HG03095 (cell line): Measurements from ENCODE around the gene TCL1B.
A peak's percentile ranks its signal among the peaks of the same experiment; 100 is the strongest.

Experiments
- ATAC-seq: cut with Tn5 transposase; IDR thresholded peaks from one replicate; pipeline ENCODE4 v1.9.1; 2021; ENCODE audit warnings: moderate library complexity; ENCODE audit not compliant: unreplicated experiment

The TCL1B gene

DNA sequence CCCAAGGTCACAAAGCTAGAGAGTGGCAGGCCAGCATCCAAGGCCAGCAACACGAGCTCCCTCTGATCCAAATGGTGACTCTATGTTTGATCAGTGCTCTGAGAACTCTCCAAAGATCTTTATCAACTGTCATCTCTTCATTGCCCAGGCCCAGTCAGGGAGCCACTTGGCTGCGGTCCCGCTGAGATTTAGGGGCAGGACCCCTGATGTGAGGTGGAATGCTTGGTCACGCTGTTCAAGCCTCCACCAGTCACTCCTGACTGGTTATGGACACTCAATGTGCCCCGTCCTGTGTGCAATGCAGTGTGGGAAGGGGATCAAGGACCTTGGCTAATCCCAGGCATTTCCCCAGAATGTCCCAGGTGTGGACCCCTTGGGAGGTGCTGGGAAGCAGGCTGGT is 19.8 kb upstream of the TCL1B start:
- ATAC-seq = no peak

- ATAC-seq = no peak
These were observed 19.0 kb upstream of the TCL1B start for GRCh38 chr14:95667249-95667693.

DNA sequence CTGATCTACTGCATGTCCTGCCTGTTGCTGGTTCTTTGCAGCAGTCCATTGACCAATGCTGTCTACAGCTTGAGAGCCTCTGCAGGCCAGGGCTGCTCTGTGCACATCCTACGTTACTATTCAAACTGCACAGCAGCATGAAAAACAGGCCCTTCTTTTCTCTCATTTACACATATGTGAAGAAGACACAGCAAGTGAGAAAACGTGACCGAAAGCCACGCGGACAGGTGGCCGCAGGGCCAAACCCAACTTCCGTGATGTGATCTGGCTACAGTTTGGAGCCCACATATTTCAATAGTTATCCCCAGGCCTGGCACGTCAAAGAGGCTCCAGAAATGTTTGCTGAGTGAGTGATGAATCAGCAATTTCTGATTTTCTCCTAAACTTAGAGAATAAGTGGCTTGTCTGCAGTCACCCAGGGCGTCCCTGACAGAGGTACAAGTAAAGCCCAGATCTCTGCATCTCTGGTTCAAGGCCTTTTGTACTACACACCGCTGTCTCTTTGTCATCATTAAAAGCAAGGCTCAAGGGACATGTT is 17.9 kb upstream of the TCL1B start:
- no peak for ATAC-seq

GRCh38 chr14:95674613-95675012 is 11.6 kb upstream of the TCL1B start:
- ATAC-seq = no peak

DNA sequence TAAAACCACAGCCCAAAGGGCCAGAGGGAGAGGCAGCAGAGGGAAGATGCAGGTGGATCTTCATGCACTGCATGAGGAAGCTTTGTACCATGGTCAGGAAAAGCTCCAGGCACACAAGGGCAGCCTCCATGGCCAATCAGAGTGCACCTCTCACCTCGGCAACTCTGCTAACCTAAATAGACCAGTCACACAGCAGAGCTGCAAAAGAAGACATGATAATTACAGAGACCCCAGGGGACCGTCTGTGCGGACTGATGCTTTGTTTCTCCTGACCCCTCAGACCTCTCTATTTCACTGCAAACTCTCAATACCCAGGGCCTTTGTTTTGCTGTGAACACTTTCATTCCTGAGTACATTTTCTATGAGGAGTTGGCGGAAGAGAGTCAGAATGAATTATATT is 10.7 kb upstream of the TCL1B start:
- ATAC-seq = no peak

DNA sequence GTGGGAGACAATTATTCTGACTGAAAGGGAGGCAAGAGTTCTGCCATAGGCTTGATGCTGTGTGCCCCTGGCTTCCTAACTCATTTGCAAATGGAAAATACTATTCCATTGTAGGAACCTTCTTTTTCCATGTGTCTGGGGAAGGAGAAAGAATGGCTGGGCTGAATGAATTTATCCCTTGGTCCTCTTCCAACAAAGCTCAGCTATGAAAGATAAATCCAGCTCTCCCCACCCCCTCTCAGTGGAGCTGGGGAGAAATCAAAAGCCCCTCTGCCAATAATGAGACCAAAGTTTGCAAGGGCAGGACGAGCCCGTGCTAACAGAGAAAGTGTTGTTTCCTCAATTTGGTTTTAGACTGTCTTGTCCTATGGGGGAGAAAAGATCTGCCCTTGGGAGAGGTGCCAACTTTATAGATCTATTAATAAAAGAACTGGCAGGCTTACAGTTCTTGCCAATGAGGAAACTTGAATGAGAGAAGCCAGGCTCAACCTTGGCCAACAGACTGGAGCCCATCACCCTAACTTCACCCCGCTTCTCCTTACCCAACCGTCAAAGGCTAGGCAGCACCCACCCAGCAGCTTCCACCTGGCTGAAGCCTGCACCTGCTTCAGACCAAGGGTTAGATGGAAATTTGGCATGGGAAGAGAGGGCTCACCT is 8.9 kb upstream of the TCL1B start:
- no peak for ATAC-seq

- ATAC-seq = no peak
These were observed 6.9 kb upstream of the TCL1B start for GRCh38 chr14:95679148-95679815.

DNA sequence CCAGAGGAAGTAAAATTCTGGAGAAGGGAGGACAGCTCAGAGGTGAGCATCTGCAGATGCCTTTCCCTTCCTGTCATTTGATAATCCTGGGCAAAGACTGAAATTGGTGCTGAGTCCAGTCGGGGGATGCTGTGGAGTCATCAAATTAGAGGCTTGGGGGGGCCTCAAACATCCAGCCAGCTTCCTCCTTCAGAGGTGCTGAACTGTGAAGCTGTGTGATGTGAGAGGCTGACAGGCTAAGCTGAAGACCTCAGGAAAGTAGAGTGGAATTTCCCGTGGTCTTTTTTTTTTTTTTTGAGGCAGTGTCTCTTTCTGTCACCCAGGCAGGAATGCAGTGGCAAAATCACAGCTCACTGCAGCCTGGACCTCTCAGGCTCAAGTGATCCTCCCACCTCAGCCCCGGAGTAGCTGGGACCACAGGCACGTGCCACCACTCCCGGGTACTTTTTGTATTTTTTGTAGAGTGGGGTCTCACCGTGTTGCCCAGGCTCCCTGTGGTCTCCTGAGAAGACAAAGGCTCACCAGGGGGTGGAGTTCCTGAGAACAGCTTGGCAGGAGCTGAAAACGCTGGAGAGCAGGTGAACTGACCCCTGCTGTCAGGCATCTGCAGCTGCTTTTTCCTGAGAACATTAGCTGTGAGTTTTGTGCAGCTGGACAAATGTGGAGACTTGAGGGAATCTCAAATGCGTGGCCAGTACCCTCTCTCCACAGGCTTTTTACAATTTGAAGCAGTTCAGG is 6.1 kb upstream of the TCL1B start:
- ATAC-seq = no peak

GRCh38 chr14:95681153-95681552 is 5.1 kb upstream of the TCL1B start:
- ATAC-seq = no peak

DNA sequence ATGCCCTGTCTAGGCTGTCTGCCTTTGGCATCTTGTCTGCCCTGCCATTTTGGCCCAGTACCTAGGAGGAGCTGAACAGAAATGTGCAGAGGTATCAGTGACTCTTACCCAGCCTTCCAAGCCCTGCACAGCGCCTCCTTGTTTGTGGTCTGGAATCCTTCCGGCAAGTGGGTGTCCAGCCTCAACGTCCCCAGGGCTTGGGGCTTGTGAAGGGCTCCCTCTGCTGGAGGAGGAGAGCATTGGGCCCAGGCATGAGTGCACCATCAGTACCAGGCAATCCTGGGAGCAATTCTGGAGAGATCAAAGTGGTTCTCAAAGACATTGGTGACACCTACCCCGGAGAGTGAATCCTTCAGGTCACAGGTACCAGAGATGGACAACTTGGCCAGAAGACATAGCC is 2.4 kb upstream of the TCL1B start:
- no peak for ATAC-seq

DNA sequence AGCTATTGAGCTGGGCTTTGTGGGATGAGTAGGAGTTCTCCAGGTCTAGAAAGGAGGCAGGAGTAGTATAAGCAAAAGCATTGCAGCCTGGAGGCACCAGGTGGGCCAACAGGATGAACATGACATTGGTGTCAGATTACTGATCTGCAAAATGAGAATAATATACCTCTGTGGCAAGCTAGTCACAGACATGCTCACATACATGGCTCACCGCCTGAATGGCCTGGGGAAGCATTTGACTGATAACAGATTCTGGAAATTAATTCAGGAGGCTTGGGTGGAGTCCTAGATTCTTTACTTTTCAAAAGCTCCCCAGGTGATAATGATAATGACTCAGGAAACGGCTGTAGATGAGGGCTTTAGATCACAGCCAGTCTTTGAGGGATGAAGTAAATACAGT is 709 bp downstream of the TCL1B start:
- ATAC-seq = no peak

GRCh38 chr14:95689441-95689840 is 3.2 kb downstream of the TCL1B start:
- ATAC-seq = no peak

- no peak for ATAC-seq
These were observed 4.6 kb downstream of the TCL1B start for GRCh38 chr14:95690815-95691214.

DNA sequence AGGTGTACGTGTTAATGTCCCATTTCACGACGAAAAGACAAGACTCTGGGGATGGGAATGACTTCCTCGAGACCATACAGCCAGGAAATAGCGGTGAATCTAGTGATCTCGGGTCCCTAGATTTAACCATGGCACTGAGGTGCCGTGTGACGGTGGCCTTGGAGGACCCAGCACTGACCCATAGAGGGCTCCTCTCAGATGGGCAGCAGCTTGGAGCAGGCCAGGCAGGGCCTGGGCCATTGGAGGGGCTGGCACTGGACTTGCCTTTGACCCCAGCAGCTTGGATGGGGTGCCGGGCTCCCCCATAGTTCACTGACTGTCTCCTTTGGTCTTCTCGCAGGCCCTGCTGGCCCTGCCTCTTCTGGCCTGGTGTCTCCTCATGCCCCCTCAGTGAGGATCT is 5.4 kb downstream of the TCL1B start:
- ATAC-seq = no peak

- ATAC-seq = no peak
These were observed 5.9 kb downstream of the TCL1B start for GRCh38 chr14:95692109-95692508.

GRCh38 chr14:95695051-95695450 is 8.8 kb downstream of the TCL1B start:
- ATAC-seq = no peak

DNA sequence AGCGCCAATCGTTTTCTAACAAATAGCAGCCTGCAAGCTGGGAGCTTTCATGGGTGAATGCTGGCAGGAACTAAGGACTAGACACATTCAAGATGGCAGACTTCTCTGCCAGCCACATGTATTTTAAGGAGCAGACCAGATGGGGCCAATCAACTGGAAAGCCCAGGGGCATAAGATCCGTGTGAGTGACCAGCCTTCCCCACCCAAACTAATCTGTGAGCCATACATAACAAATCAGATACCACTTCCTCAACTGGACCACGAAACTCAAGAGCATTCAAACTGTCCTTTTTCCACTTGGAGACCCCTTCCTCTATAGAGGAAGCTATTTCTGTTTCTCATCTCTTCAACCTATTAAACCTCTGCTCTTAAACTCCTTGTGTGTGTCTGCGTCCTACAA is 9.7 kb downstream of the TCL1B start:
- no peak for ATAC-seq

DNA sequence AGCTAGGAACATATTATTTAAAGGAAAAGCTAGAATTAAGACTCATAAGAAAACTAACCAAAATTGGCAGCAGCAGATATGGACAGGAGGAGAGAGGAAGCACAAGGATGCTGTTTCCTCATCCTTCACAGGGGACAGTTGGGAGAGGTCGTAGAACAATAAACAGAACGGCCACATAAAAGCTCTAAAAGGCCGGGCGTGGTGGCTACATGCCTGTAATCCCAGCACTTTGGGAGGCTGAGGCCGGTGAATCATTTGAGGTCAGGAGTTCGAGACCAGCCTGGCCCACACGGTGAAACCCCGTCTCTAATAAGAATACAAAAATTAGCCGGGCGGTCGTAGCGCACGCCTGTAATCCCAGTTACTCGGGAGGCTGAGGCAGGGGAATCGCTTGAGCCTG is 10.5 kb downstream of the TCL1B start:
- no peak for ATAC-seq

DNA sequence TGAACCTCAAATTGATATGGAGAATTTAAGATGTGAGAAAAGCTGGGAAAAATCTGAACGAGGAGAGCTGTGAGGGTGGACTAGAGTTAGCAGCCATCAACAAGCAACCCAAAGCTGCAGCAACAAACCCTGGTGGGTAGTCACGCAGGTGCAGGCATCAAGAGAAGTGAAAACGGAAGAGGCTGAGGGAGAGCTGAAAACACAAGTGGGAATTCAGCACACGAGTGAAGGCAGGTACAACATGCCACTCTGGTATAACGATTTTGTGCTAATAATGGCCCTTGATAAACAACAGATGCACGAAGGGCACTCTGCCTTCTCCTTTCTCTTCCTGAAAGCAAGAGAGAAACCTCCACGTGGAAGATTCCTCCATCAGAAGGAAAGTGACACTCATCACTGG is 11.5 kb downstream of the TCL1B start:
- peak; percentile 51 for ATAC-seq

GRCh38 chr14:95698287-95698686 is 12.1 kb downstream of the TCL1B start:
- no peak for ATAC-seq

DNA sequence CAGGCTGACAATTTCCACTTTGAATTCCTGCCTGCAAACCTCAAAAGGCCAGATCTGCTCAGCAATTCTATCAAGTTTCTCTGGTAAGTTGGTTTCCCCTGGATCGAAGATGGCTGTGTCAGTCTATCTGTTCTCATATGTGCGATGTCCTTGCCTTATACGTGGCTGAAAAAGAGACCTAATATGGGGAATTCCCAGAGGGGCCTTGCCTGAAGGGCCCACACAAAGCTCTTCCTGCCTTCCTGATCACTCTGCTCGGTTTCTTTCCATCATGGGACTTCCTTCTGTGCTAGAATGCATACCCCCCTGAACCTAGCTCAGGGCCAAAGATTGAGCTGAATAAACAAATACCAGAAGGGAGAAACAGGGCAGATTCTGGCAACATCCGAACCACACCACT is 13.2 kb downstream of the TCL1B start:
- ATAC-seq = no peak
